Psoas muscle (tissue), 8 donors: Measurements from ENCODE around the gene SIKE1. TPM values are rescaled to one million over a fixed set of nuclear protein-coding genes. Genes with fewer than 3 reads are reported as not detected.
A peak's percentile ranks its signal among the peaks of the same experiment; 100 is the strongest.
"Not testable (repeated sequence)": the region's sequence is repeated elsewhere in the genome, so short reads cannot be mapped to it uniquely, and the experiment has no call there.

Experiments
- ATAC-seq, 4 donors: fragments of 200-7000 bp; cut with Tn5 transposase; one replicate each; pipeline ENCODE4 v1.9.1; 2020; ENCODE audit warnings: moderate library complexity in 3 of 4, mild to moderate bottlenecking in 2 of 4
- DNase-seq, 2 donors: peaks; one replicate each; pipeline ENCODE4 v3.0.0-alpha.2; 2020
- H3K27ac ChIP-seq: fragments of 200-600 bp; one replicate; pipeline ENCODE4 v1.8.0; 2022
- H3K27me3 ChIP-seq, 3 donors: fragments of 200-600 bp in 1 of 3; one replicate each; pipeline versions ENCODE4 v1.6.1 to v1.8.0; 2013 to 2022; ENCODE audit warnings: low read length in 2 of 3, mild to moderate bottlenecking in 2 of 3, moderate library complexity in 1 of 3; ENCODE audit not compliant: insufficient read depth in 3 of 3
- H3K36me3 ChIP-seq, 2 donors: fragments of 200-600 bp in 1 of 2; one replicate each; pipeline versions ENCODE4 v1.6.1 to v1.8.0; 2013 to 2022; ENCODE audit warnings: low read depth in 1 of 2, mild to moderate bottlenecking in 1 of 2, moderate library complexity in 1 of 2; ENCODE audit not compliant: insufficient read depth in 1 of 2
- H3K4me1 ChIP-seq: fragments of 200-600 bp; one replicate; pipeline ENCODE4 v1.8.0; 2022
- H3K4me3 ChIP-seq: fragments of 200-600 bp; one replicate; pipeline ENCODE4 v1.8.0; 2022; ENCODE audit warnings: mild to moderate bottlenecking
- H3K9me3 ChIP-seq: fragments of 200-600 bp; one replicate; pipeline ENCODE4 v1.8.0; 2022
- WGBS, 3 donors: extraction: QIAGEN DNeasy Blood & Tissue Kit; methylation state at CpG; one replicate each; pipeline versions ENCODE4 v1.1.6 to v1.1.7; 2013; 5-methylcytosine and 5-hydroxymethylcytosine counted together
- intact Hi-C, 2 donors: fragments of 100-400 bp; cut with DNase I; formaldehyde crosslinking; loops; one replicate each; pipeline versions ENCODE4 v1.11.0 to v1.14.2; 2022
- long read RNA-seq, 2 donors: library from polyadenylated mRNA; unstranded; transcript quantifications; one replicate each; pipeline ENCODE4 v2.0.0, GENCODE V29; 2021
- polyA plus RNA-seq, 3 donors: library from polyadenylated mRNA; stranded (reverse); fragments of 200-250 nt; gene quantifications; one replicate each; pipeline ENCODE4 v1.2.3, GENCODE V29; 2013
- total RNA-seq, 4 donors: library from RNA; stranded (reverse); fragmentation: NEBNext Ultra II Directional in 2 of 4; extraction: Animal tissue kit (Norgen Biotek cat#: 25700) in 2 of 4; gene quantifications; one replicate each; pipeline versions ENCODE4 v1.2.1 to v1.2.4, GENCODE V29; 2021 to 2023
- TF ChIP-seq, protein P1 (sequence below): fragments of 200-600 bp; IDR thresholded peaks from one replicate; pipeline ENCODE4 v1.8.0; 2022; ENCODE audit warnings: antibody characterized with exemption
- donor health status: healthy with polysubstance abuse.
- donor health status: DM: no; HTN: no; CAD: no; lungs with moderate emphysema.
- donor health status: Bipolar disorder and iron deficiency.
- donor health status: healthy.
- donor health status: DM: yes; HTN: yes; CAD: no.
- donor health status: DM: no; HTN: no; CAD: no.
- donor health status: DM: no; HTN: no; CAD: no.
- donor health status: DM: yes; HTN: yes; CAD: no.

SIKE1 gene
- total RNA-seq = 10 to 100 TPM; 29.8 to 40.0 (median 34.7) TPM
- polyA plus RNA-seq = 10 to 100 TPM; 30.4 to 53.2 (median 35.2) TPM
- long read RNA-seq, donor 1, partial matches to known transcripts = 0 of 7 reads
- long read RNA-seq, donor 1, other reads (novel, unspliced or antisense) = 0 of 7 reads
- long read RNA-seq, donor 2, full-length matches to known transcripts = 14 of 15 reads
- long read RNA-seq, donor 2, partial matches to known transcripts = 0 of 15 reads
- long read RNA-seq, donor 2, other reads (novel, unspliced or antisense) = 1 of 15 reads

DNA sequence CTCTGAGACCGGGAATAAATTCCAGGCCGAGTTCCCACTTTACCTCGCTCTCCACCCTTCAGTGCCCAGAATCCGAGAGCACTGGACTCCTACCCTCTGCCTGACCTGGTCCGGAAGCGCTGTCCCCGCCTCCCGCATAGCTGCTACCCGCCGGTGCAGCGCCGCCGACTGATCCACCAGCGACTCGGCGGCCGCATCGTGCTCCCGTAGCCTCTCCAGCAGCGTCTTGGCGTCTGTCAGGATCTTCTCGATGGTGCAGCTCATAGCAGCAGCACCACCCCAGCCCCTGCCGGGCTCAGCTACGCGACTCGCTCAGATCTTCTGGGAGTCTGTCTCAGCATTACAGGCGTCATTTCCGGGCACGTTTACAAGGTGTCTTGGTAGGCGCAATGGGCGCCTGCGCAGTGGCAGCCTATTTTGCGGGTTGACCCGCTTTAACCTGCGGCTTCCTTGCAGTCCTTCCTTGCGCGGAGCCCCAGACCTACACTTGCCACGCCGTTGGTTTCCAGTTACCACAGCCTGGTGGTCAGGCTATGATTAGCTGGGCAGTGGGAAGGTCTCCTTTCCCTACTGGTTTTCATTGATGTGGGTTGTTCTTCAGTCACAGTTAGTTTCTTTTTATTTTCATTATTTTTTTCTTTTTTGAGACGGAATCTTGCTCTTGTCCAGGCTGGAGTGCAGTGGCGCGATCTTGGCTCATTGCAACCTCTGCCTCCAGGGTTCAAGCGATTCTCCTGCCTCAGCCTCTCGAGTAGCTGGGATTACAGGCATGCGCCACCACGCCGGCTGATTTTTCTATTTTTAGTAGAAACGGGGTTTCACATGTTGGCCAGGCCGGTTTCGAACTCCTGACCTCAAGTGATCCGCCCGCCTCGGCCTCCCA is at the start of gene SIKE1:
Gene SIKE1 (minus strand): TSS at position 342 of the 883 bp plus-strand sequence. CDS start 78 bp downstream, at position 264.
- peak; percentile 93 to 96 for DNase-seq
- H3K27me3 ChIP-seq = no peaks in the 10 kb centered on the region
- H3K27ac ChIP-seq = peak within 1 kb of the TSS; percentile 94
- H3K9me3 ChIP-seq = no peaks in the 10 kb centered on the region
- intact Hi-C loops = no loop called here
- TF ChIP-seq, protein P1, sequence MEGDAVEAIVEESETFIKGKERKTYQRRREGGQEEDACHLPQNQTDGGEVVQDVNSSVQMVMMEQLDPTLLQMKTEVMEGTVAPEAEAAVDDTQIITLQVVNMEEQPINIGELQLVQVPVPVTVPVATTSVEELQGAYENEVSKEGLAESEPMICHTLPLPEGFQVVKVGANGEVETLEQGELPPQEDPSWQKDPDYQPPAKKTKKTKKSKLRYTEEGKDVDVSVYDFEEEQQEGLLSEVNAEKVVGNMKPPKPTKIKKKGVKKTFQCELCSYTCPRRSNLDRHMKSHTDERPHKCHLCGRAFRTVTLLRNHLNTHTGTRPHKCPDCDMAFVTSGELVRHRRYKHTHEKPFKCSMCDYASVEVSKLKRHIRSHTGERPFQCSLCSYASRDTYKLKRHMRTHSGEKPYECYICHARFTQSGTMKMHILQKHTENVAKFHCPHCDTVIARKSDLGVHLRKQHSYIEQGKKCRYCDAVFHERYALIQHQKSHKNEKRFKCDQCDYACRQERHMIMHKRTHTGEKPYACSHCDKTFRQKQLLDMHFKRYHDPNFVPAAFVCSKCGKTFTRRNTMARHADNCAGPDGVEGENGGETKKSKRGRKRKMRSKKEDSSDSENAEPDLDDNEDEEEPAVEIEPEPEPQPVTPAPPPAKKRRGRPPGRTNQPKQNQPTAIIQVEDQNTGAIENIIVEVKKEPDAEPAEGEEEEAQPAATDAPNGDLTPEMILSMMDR = peak; percentile 11
- H3K36me3 ChIP-seq = peaks cover 0 to 36% of the 10 kb centered on the region in 2 donors
- peak within 1 kb of the TSS; percentile 71 for H3K4me3 ChIP-seq
- 11 to 16% (median 13%) methylated on average over 53 of the region's 53 CpGs for WGBS, 3 donors
- peaks cover 17% of the 10 kb centered on the region for H3K4me1 ChIP-seq
- ATAC-seq = peak; percentile 94 to 98 (median 96)

DNA sequence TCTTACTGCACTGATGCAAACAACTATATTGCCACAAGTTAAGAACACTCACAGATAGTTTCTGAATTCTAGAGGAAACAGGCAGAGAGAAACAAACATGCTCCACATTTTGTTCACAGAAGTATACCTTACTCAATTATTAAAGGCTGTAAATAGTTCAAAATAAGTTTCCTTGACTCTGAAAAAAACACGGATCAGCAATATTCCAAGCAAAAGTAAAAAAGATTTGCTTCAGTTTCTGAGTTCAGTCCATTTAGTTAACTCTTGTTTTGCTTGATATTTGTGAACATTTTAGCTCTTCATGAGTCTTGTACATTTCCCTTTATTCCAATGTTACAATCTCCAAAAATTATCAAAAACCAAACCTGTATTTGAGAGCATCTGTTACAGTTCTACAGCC is 49.6 kb upstream of the SIKE1 start:
- H3K4me1 ChIP-seq, H3K9me3 ChIP-seq, DNase-seq, H3K36me3 ChIP-seq, ATAC-seq, H3K27me3 ChIP-seq, intact Hi-C loops, H3K27ac ChIP-seq, H3K4me3 ChIP-seq: not testable (repeated sequence)
- WGBS, 3 donors = 53 to 71% (median 61%) methylated on average over 1 of the region's 1 CpG

DNA sequence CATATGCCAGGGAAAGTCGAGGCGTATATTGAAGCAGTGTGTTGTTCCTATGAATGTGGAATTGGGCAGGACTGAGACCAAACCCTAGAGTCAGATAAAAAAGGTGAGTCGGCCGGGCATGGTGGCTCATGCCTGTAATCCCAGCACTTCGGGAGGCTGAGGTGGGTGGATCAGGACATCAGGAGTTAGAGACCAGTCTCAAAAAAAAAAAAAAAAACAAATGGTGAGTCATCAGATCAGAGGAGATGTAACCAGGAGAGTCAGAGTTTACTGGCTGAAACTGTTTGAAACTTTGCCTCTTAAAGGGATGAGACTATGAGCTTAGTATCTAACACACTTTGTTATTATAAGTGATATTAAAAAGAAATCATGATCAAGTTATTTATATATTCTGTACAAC is 47.8 kb upstream of the SIKE1 start:
- ATAC-seq (no peak), DNase-seq (no peak)
- no peaks in the 10 kb centered on the region for H3K27me3 ChIP-seq
- 81 to 86% (median 84%) methylated on average over 5 of the region's 5 CpGs for WGBS, 3 donors
- H3K9me3 ChIP-seq = no peaks in the 10 kb centered on the region
- H3K4me1 ChIP-seq = no peaks in the 10 kb centered on the region
- H3K36me3 ChIP-seq = no peaks in the 10 kb centered on the region
- H3K27ac ChIP-seq = no peak overlapping the region
- intact Hi-C loops = no loop called here
- TF ChIP-seq, protein P1 = no peak
- H3K4me3 ChIP-seq = no peak overlapping the region

DNA sequence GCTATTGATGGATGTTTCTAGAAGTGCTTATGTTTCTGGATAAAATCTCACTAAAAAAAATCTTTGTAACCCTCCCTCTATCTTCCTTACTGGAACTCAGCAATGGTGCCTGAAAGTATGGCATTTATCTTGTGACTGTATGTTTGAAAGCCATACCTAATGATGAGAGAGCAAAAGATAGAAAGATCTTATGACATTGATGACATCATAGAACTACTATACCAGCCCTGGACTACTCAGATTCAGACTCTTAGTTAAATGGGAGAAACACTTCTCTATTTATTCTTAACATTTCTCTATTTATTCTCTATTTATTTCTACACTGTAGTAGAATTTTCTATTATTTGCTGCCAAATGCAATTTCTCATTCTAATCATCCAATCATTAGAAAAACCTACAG is 41.5 kb upstream of the SIKE1 start:
- peaks cover 10% of the 10 kb centered on the region for H3K9me3 ChIP-seq
- intact Hi-C loops = no loop called here
- H3K36me3 ChIP-seq = no peaks in the 10 kb centered on the region
- TF ChIP-seq, protein P1 = no peak
- no peaks in the 10 kb centered on the region for H3K27me3 ChIP-seq
- ATAC-seq (no peak), DNase-seq (no peak)
- H3K4me1 ChIP-seq = no peaks in the 10 kb centered on the region
- no peak overlapping the region for H3K27ac ChIP-seq
- no peak overlapping the region for H3K4me3 ChIP-seq

DNA sequence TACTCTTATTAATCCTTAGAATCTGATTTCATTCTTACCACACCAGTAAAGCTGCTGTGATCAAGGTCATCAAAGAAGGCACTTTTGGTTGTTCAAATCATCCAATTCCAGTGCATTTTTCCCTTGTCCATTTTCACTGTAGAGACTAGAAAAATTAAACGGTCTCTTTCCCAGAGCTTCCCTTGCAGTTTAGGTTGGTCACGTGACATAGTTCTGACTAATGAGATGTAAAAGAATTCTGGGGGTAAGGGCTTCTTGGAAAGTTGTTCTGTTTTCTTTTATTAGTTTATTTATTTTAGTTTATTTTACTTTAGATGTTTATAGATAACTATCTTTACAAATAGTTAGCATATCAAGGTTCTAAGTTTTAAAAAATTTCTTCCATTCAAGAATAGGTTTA is 39.9 kb upstream of the SIKE1 start:
- DNase-seq = no peak
- no peak overlapping the region for H3K4me3 ChIP-seq
- H3K9me3 ChIP-seq = peaks cover 10% of the 10 kb centered on the region
- no peaks in the 10 kb centered on the region for H3K4me1 ChIP-seq
- TF ChIP-seq, protein P1 = no peak
- no peak for ATAC-seq
- H3K27me3 ChIP-seq = no peaks in the 10 kb centered on the region
- WGBS, 3 donors = 77 to 82% (median 82%) methylated on average over 2 of the region's 2 CpGs
- intact Hi-C loops = no loop called here
- no peaks in the 10 kb centered on the region for H3K36me3 ChIP-seq
- H3K27ac ChIP-seq = no peak overlapping the region
